HG02885 (cell line): Measurements from ENCODE around the gene SCUBE3.

Experiments
- ATAC-seq: cut with Tn5 transposase; IDR thresholded peaks from one replicate; pipeline ENCODE4 v1.9.1; 2021; ENCODE audit warnings: mild to moderate bottlenecking; ENCODE audit not compliant: unreplicated experiment, poor library complexity

SCUBE3 gene

GRCh38 chr6:35209081-35209480 is 4.7 kb upstream of the SCUBE3 start:
- no peak for ATAC-seq

- ATAC-seq = no peak
Measured at GRCh38 chr6:35209622-35210247, 4.0 kb upstream of the SCUBE3 start.

- ATAC-seq = no peak
Measured at GRCh38 chr6:35213298-35213791, 411 bp upstream of the SCUBE3 start.

DNA sequence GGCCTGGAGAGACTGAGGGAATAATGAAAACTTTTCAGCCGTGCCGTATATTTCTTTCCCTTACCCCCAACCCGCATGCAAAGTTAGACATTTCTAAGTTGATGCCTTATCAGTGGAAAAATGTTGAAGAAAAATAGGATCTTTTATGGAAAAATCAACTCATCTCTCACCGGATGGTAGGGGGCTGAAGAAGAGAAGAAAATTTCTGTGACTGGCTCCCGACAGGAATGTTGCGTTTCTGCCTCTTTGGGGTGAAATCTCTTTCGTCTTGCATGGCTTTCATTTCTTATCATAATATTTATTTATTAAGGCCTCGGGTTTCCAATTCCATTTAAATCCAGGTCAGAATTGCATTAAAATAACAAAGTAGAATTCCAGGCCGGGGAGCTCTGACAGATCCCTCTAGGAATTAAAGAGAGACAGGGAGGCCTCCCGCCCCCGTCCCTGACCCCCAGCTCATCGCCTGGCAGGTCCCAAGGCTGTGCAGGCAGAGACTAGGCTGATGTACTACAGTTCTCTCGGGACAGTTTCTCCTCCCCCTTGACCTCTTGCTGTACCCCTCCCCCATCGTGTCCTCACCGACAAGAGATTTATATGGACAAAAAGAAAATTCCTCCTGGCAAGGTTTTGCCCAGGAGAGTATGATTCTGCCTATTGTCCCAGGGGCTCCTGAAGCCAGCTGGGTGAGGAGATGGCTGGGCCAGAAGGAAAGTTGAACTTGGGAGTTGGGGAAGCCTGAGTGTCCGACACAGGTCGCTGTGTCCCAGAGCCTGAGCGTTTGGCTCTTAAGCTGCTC is 1.3 kb downstream of the SCUBE3 start:
- no peak for ATAC-seq

- ATAC-seq = no peak
Measured at GRCh38 chr6:35215665-35216411, 2.1 kb downstream of the SCUBE3 start.

DNA sequence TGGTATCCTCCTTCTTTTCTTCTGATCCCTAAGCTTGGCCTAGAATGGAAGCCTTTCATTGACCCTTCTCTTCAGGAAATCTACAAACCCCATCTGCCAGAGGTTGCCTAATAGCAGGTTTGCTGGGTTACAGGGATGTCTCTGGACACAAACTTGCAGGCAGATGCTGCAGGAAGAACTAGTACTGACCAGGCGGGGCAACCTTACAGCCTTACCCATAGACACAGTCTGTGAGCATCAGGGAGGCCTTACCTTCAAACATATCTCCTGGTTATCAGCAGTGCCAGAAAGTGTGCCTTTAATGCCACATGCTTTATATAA is 2.6 kb downstream of the SCUBE3 start:
- no peak for ATAC-seq

DNA sequence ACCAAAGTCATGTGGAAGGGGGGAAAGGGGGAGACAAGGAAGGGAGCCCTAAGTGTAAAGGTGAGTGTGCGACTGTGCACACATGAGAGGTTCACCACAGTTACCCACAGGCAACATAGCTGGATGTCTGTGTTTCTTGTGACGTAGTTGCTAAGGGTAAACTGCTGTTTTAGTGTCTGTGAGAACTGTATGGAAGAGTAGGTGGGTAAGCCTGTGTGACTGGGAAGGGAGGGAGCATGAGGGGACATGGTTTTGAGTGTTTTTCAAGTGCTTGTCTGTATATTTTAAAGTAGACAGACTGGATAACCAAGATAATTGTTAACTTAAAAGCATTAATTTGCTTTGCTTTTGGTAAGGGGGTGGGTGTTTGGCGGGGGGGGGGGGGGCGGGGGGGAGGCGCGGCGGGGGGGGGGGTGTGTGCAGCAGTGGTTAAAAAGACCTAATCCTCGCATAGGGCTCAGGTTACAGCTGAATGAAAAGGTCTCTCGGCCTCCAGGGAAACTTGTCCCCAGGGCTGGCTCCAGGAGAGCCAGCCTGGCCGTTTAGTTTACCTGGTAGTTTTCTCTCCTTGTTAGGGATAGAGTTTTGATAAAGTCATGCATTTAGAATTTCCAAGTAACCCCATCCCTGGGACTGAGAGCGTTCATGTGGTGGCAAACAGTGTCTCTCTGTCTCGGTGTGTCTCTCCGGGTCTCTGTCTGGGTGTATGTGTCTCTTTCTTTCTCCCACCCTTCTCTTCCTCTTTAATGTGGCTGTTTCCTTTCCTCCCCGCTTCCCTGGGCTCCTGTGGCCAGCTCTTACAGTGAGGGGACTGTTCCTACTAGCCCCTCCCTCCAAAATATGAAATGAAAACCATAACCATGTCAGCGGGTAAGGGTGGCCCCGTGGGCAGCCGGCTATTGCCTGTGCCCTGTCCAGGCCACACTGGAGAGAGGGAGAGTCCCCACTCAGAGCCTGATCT is 3.4 kb downstream of the SCUBE3 start:
- no peak for ATAC-seq

GRCh38 chr6:35218021-35218420 is 4.3 kb downstream of the SCUBE3 start:
- no peak for ATAC-seq

DNA sequence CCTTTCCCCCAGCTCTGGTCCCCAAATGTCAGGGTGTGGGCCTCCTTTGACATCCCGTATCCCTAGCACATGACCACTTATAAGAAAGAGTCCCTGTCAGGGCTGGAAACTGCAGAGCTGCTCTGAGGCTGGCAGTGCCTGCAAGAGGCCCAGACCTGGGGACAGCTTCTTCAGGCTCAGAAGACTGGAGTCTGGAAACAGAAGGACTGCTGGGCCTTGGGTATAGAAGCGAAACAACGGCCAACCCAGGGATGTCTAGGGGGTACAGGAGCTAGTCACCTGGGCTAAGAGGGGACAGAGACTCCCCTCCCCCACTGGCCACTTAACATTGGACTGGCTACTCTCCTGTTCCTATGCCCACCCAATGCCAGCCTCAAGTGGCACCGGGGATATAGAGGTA is 4.7 kb downstream of the SCUBE3 start:
- ATAC-seq = no peak

- ATAC-seq = no peak
Measured at GRCh38 chr6:35219683-35220326, 6.0 kb downstream of the SCUBE3 start.

GRCh38 chr6:35220711-35221110 is 7.0 kb downstream of the SCUBE3 start:
- no peak for ATAC-seq

DNA sequence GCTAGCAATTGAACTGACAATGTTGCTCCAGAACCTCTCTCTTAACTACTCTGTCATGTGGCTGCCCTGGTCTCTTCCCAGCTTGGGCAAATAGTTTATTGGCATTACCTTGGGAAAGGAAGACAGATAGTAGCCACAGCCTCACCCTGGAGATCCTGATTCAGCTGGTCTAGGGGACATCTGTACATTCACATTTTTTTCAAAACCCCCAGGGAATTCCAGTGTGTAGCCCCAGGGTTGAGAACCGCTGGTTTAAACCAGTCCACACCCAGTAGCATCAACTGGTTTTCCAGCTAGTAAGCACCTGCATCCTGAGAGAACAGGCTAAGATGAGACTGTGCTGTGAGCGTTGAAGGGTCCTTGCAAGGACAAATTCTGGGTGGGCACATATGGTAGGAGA is 9.6 kb downstream of the SCUBE3 start:
- ATAC-seq = no peak

- ATAC-seq = no peak
Measured at GRCh38 chr6:35224720-35225119, 11.0 kb downstream of the SCUBE3 start.

DNA sequence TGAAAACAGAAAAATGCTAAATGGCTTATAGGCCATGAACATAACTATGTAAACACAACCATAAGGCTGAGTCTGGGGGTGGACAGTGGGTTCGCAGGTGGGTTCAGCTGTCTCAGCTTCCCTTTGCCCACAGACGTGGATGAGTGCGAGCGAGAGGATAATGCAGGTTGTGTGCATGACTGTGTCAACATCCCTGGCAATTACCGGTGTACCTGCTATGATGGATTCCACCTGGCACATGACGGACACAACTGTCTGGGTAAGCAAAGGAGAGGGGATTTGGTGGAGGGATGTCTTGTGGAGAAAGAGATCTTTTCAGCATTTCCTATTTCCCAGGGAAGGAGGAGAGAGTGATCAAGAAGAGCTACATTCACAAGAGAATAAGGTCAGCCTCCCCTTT is 14.7 kb downstream of the SCUBE3 start:
- ATAC-seq = no peak

GRCh38 chr6:35229304-35229703 is 15.5 kb downstream of the SCUBE3 start:
- no peak for ATAC-seq

- ATAC-seq = no peak
Measured at GRCh38 chr6:35230498-35230897, 16.7 kb downstream of the SCUBE3 start.

DNA sequence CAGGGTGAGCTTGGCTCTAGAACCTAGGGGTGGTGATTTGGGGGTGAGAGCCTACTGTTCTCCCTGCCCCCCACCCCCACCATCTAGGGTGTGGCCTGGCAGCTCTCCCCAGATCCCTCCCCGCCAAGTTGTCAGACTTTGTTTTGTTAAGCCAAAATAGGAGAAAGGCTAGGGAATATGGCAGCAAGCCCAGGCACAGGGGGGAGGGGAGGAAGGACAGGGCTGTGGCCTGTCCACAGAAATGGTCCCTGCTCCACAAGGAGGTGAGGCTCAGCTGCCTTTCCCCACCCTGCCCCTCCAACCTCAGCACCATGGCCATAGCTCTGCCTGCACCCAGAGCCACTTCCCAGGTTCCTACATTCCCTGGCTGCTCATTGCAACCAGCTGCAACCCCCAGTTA is 17.2 kb downstream of the SCUBE3 start:
- ATAC-seq = no peak

DNA sequence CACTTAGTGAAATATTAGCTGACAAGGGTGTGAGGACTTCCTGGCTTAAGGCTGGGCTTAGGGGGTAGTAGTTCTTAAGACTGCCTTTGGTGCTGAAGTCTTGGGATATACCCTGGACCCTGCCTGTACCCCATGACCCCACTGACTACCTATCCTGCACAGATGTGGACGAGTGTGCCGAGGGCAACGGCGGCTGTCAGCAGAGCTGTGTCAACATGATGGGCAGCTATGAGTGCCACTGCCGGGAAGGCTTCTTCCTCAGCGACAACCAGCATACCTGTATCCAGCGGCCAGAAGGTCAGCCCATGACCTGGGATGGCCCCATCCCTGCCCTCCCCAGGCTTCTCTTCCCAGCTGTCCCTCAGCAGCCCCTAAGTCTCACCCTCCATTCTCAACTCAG is 17.8 kb downstream of the SCUBE3 start:
- ATAC-seq = no peak

GRCh38 chr6:35234901-35235300 is 21.1 kb downstream of the SCUBE3 start:
- ATAC-seq = no peak

GRCh38 chr6:35236223-35236622 is 22.5 kb downstream of the SCUBE3 start:
- no peak for ATAC-seq
